Measurements from ENCODE around the gene ABAT. TPM values are rescaled to one million over a fixed set of nuclear protein-coding genes. Genes with fewer than 3 reads are reported as not detected.

Gene ABAT
- total RNA-seq, 4 donors from 2014 or later = 9.0 to 16.9 (median 13.4) TPM

GRCh38 chr16:8677481-8677880 lies 3.1 kb downstream of the ABAT start:
- Histone ChIP-seq H3K4me3 (no peak overlapping the region), H3K9me3 (no peaks in the 10 kb centered on the region), H3K36me3 (no peaks in the 10 kb centered on the region), H3K27ac (replicated peaks in 1 of 4) (no peak overlapping the region), H3K4me1 (peaks cover 4 to 23% (median 17%) of the 10 kb centered on the region in 4 donors), H3K27me3 (no peaks in the 10 kb centered on the region)
- WGBS = 82% methylated on average over 5 of the region's 5 CpGs
- intact Hi-C loops (cut with DNase I) = no loop called here
- DNase-seq (ENCODE audit: extremely low spot score) = no peak
- TF ChIP-seq POLR2AphosphoS5 (IDR thresholded peaks at IDR 0.05) = no peak
- TF ChIP-seq CTCF (IDR thresholded peaks at IDR 0.05) = no peak
- no peak for TF ChIP-seq EP300 (IDR thresholded peaks at IDR 0.05)
- TF ChIP-seq POLR2A (IDR thresholded peaks at IDR 0.05; ENCODE audit: low read depth) = no peak

DNA sequence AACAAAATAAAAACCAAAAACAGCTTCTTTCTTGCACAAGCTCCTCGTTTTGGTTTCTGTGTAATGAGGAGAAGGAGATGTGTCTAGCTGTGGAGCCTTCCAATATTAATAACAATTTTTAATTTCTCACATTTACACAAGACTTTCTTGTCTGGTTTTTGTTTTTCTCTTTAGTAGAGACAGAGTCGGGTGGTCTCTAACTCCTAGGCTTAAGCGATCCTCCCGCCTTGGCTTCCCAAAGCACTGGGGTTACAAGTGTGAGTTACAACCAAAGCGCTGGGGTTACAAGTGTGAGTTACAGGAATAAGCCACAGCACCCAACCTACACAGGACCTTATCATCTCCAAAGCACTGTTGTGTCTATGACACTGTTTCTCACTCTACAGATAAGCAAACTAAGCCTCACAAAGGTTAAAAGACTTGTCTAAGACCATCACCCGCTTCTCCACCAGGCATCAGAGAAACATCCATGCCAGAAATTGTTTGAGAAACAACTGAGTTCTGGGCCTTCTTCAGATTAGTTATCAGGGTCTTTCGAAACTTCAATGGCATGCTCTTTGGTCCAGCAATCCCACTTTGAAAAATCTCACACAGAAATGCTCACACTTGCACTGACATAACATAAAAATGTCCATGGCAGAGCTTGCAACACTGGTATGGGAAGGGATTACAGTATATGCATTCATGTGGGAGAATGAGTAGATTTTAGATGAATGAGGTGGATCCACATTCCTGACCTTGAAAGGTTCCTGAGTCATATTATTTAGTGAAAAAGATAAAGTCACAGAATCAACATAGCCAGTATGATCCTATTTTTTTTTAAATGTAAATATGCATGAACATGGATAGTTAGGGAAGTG lies 3.9 kb downstream of the ABAT start:
- no peaks in the 10 kb centered on the region for H3K36me3 ChIP-seq
- H3K9me3 ChIP-seq = no peaks in the 10 kb centered on the region
- H3K4me3 ChIP-seq = no peak overlapping the region
- H3K4me1 ChIP-seq = peaks cover 4 to 23% (median 17%) of the 10 kb centered on the region in 4 donors
- 92% methylated on average over 7 of the region's 7 CpGs for WGBS
- TF ChIP-seq POLR2AphosphoS5 (IDR thresholded peaks at IDR 0.05) = no peak
- TF ChIP-seq CTCF (IDR thresholded peaks at IDR 0.05) = no peak
- TF ChIP-seq EP300 (IDR thresholded peaks at IDR 0.05) = no peak
- no peak for TF ChIP-seq POLR2A (IDR thresholded peaks at IDR 0.05; ENCODE audit: low read depth)
- H3K27me3 ChIP-seq = no peaks in the 10 kb centered on the region
- intact Hi-C loops (cut with DNase I) = no loop called here
- no peak overlapping the region for H3K27ac ChIP-seq (replicated peaks in 1 of 4)
- no peak for DNase-seq (ENCODE audit: extremely low spot score)

DNA sequence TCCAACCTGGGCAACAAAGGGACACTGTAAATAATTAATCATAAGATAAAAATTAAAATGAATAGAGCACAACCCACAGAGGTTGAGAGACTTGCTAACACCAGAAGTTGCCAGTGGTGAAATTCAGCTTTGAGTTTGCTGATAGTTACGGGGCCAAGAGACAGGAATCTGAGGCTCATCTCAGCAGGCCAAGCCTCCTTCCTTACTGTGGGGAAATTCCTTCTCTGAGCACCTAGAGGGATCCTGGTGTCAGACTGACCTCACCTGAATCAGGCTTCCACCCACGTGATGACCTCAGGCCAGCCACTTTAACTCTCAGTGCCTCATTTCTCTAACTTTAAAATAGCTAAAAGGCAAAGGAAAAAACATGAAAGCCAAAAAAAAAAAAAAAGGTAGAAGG lies 4.7 kb downstream of the ABAT start:
- no peaks in the 10 kb centered on the region for H3K36me3 ChIP-seq
- WGBS = 97% methylated on average over 2 of the region's 2 CpGs
- no peaks in the 10 kb centered on the region for H3K27me3 ChIP-seq
- H3K27ac ChIP-seq (replicated peaks in 1 of 4) = no peak overlapping the region
- no peak for DNase-seq (ENCODE audit: extremely low spot score)
- TF ChIP-seq EP300 (IDR thresholded peaks at IDR 0.05) = no peak
- TF ChIP-seq CTCF (IDR thresholded peaks at IDR 0.05) = no peak
- TF ChIP-seq POLR2A (IDR thresholded peaks at IDR 0.05; ENCODE audit: low read depth) = no peak
- TF ChIP-seq POLR2AphosphoS5 (IDR thresholded peaks at IDR 0.05) = no peak
- intact Hi-C loops (cut with DNase I) = no loop called here
- peaks cover 4 to 17% (median 12%) of the 10 kb centered on the region in 4 donors for H3K4me1 ChIP-seq
- no peaks in the 10 kb centered on the region for H3K9me3 ChIP-seq
- no peak overlapping the region for H3K4me3 ChIP-seq

- DNase-seq (ENCODE audit: extremely low spot score) = no peak
- Histone ChIP-seq H3K9me3 (no peaks in the 10 kb centered on the region), H3K27ac (replicated peaks in 1 of 4) (no peak overlapping the region), H3K4me1 (peaks cover 0 to 3% (median 0%) of the 10 kb centered on the region in 4 donors), H3K36me3 (no peaks in the 10 kb centered on the region), H3K4me3 (no peak overlapping the region), H3K27me3 (no peaks in the 10 kb centered on the region)
- intact Hi-C loops (cut with DNase I) = no loop called here
- WGBS = 79% methylated on average over 9 of the region's 9 CpGs
- no peak for TF ChIP-seq POLR2A (IDR thresholded peaks at IDR 0.05; ENCODE audit: low read depth)
- no peak for TF ChIP-seq POLR2AphosphoS5 (IDR thresholded peaks at IDR 0.05)
- TF ChIP-seq EP300 (IDR thresholded peaks at IDR 0.05) = no peak
- no peak for TF ChIP-seq CTCF (IDR thresholded peaks at IDR 0.05)
Measured at GRCh38 chr16:8682551-8683259, 8.3 kb downstream of the ABAT start.

All from esophagus muscularis mucosa (tissue), 4 donors.